22Rv1 (cell line): ENCODE measurements around the gene ACE.

Experiments used
- H3K27ac ChIP-seq: fragments of 450-650 bp; 2 replicates; pipeline ENCODE4 v1.5.1; 2017
- CTCF ChIP-seq: fragments of 450-650 bp; IDR thresholded peaks from 2 replicates; pipeline ENCODE4 v1.5.1; 2017; ENCODE audit warnings: mild to moderate bottlenecking
- ZFX ChIP-seq: fragments of 450-650 bp; IDR thresholded peaks from 2 replicates; pipeline ENCODE4 v1.6.1; 2017; ENCODE audit warnings: antibody characterized with exemption, borderline replicate concordance

Gene ACE

DNA sequence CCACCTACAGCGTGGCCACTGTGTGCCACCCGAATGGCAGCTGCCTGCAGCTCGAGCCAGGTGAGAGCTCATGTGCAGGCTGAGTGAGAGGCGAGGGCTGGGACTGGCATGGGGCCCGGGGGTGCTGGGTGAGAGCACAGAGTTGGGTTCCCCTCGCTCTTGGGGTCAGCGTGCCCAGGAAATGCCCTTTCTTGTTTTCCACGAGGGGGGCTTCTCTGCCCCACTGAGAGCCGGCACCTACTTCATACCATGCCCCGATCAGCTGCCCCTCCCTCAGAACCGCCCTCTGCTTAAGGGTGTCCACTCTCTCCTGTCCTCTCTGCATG, 10.1 kb downstream of the ACE start:
- no peak for TF ChIP-seq ZFX
- TF ChIP-seq CTCF: no peak
- H3K27ac ChIP-seq: no peak overlapping the region

GRCh38 chr17:63488851-63489250, 12.0 kb downstream of the ACE start:
- no peak overlapping the region for H3K27ac ChIP-seq
- TF ChIP-seq ZFX (no peak), CTCF (no peak)

DNA sequence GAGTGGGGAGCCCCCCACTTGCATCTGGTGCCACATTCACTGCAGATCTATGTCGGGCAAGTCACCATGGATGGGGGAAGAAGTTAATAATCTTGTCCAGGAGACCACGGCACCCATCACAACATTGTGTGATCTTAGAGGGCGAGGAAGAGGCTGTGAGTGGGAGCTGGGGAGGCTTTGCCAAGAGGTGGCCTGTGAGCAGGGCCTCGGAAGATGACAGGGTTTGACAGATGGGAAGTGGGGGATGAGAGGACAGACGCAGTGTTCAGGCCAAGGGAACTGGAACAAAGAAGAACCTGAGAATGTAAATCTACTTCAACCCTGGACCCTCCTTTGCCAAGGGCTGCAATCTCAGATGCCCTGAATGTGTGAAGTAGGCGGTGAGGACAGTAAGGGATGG, 12.4 kb downstream of the ACE start:
- no peak for TF ChIP-seq CTCF
- TF ChIP-seq ZFX: no peak
- no peak overlapping the region for H3K27ac ChIP-seq

GRCh38 chr17:63490329-63490728, 13.5 kb downstream of the ACE start:
- no peak for TF ChIP-seq ZFX
- no peak for TF ChIP-seq CTCF
- H3K27ac ChIP-seq: no peak overlapping the region

DNA sequence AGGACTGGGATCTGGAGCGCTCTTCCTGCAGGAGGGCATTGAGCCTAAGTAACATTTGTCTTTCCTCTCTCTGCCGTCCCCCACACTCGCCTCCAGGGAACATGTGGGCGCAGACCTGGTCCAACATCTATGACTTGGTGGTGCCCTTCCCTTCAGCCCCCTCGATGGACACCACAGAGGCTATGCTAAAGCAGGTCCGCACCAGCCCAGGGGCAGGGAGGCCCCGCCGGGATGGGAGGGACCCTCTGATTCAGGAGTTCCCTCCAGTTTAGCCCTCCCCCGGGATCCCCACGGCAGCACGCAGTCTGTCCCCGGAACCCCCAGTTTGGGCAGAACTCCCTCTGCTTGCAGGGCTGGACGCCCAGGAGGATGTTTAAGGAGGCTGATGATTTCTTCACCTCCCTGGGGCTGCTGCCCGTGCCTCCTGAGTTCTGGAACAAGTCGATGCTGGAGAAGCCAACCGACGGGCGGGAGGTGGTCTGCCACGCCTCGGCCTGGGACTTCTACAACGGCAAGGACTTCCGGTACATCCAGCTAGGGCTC, 14.1 kb downstream of the ACE start:
- no peak overlapping the region for H3K27ac ChIP-seq
- TF ChIP-seq ZFX (no peak), CTCF (no peak)

DNA sequence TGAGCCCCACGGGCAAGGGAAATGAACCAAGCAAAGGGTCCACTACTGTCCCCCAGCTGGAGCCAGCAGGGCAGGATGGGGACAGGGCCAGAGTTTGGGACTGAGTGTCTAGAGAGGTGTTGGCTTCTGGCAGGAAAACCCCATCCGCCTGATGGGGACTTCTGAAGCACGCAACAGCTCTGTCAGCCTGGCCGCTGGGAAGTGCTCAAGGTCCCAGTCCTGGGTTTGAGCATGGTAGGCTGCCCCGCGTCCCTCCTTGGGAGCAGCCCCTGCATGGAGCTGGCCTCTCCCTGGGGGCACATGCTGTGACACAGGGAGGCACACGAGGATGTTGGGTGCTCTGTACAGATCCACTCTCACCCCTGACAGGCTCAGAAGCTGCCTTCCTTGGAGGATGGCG, 14.6 kb downstream of the ACE start:
- no peak overlapping the region for H3K27ac ChIP-seq
- no peak for TF ChIP-seq ZFX
- no peak for TF ChIP-seq CTCF

DNA sequence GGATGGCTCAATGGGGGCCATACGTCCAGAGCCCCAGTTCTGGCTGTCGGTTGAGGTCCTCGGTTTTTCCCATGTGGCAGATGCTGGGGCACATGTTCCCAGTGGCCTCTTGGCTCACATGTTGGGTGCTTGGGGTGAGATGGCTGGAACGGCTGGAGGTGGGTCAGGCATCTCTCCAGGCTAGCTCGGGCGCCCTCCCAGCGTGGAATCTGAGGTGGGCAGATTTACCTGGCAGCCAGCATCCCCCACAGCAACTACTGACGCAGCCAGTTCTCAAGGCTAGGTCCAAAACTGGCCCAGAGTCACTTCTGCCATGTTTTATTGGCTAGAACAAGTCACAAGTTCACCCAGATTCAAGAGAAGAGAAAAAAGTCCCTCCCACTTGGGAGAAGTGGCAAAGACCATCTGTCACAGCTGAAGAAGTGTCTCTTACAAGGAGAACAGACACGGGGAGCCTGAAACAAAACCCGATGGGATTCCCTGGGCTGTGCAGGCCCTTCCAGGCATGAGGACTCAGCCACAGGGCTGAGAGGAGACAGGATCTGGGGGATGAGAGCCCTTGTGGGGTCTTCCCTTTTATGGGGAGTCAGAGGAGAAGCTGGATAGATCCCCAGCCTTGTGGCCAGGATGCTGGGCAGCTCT, 15.2 kb downstream of the ACE start:
- TF ChIP-seq ZFX (no peak), CTCF (no peak)

More for the DNA sequence above, 15.2 kb downstream of the ACE start:
- no peak overlapping the region for H3K27ac ChIP-seq
